HG02970 (cell line): ENCODE data around the gene ABCF1.

Source experiments
- ATAC-seq: cut with Tn5 transposase; IDR thresholded peaks from one replicate; pipeline ENCODE4 v1.9.1; 2021; ENCODE audit warnings: mild to moderate bottlenecking, moderate library complexity, moderate number of reproducible peaks; ENCODE audit not compliant: unreplicated experiment, low FRiP score

Gene ABCF1

GRCh38 chr6:30599625-30600324 is 28.5 kb downstream of the ABCF1 start:
- no peak for ATAC-seq

- ATAC-seq, result no peak
Observed at GRCh38 chr6:30600451-30600961, 29.3 kb downstream of the ABCF1 start.

GRCh38 chr6:30601436-30601814 is 30.2 kb downstream of the ABCF1 start:
- ATAC-seq, result no peak

- ATAC-seq, result no peak
Observed at GRCh38 chr6:30601815-30602641, 30.8 kb downstream of the ABCF1 start.

DNA sequence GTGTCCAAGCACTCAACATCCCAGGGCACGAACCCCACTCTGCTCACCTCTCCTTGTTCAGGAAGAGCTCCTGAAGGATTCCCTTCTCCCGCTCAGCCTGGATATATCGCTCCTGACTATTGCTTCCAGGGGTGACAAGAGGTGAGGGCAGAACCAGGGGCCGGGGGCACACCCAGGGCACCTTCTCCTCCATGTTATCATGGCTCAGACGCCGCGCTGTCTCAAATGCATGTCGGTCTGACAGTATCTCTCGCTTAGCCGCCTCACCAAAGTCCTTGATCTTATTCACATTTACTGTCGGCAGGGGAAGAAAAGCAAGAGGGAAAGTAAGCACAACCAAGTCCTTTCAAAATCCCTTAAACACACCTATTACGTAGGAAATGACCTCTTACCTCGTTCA is 32.7 kb downstream of the ABCF1 start:
- ATAC-seq, result no peak

DNA sequence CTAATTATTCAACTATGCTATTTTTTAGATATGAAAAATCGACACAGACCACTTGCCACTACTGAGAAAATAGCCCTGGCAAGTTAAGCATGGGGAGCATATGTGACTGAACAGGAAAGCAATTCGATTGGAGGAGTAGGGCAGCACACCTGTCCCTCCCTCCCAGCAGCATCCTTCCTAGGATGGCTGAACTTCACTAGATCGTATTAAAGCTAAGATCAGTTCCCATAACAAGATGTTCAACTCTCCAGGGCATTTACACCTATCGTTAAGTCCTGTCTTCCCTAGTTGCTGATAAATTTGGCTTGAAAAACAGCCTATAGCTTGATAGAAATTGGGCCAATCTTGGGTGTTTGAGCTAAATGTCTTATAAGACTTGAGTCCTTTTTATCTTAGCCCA is 38.8 kb downstream of the ABCF1 start:
- ATAC-seq, result no peak

- ATAC-seq, result no peak
Observed at GRCh38 chr6:30611150-30611855, 40.1 kb downstream of the ABCF1 start.

DNA sequence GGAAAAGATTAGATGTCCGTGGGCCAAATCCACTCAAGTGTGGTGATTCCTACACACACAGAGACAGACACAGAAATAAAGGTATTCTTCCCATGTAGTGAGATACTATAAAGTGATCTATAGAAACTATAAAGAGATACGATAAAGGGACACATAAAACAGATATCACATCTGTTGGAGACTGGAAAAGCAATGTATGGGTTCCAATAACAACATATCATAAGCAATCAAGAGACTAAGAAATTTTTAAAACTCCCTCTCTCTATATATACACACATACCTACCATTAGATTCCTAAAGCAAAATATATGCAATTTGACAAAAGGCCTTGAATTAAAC is 40.6 kb downstream of the ABCF1 start:
- no peak for ATAC-seq

DNA sequence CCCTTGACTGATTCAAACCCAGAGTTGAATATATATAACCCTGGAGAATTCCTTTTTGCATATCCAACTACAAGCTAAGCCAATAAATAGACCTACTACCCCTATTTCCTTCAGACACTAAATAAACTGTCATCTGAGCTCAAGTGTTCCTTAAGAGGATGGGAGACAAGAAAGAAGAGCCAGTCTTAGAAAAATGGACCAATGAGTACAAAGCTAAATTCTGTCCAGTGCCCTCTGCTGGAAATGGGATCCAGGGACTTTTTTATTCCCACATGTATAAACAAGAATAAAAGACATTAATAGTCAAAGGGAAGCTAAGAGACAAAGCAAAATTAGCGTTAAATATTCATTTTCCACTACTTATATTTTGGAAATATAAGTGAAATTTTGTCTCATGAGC is 41.0 kb downstream of the ABCF1 start:
- no peak for ATAC-seq

- ATAC-seq, result no peak
Observed at GRCh38 chr6:30612687-30613248, 41.5 kb downstream of the ABCF1 start.

DNA sequence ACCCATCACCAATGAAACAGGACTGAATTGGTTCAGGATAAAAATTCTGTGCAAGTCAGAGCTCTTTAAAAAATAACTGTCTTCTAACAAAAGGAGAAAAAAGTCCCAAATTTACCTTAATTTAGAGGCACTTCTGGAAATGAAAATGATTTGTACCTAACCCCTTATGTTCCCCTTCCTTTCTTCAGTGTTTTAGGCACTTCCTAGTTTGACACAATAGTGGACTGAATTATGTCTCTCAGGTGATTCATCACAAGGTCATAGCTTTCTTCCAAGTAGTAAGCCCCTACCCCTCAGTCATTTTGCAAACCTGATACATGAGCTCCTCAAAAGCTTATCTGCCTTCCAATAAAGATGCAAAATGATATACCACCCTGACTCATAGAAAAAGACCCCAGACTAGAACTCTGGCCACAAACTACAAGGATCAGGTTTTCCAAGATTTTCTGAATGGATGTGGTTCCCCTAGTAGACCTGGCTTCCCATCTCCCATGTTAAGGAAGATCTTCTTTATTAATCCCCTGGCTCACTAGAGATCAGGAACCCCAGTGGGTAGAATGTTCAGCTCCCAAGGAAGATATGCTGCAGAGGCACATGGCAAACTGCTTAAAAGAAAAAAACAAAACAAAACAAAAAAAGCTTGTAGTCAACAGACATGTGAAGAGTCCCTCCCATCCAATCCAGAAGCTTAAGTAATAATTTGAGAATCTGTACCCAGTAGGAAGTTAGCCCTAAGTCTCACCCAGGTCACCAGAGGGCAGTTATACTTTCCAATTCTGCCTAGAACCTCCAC is 42.2 kb downstream of the ABCF1 start:
- no peak for ATAC-seq

DNA sequence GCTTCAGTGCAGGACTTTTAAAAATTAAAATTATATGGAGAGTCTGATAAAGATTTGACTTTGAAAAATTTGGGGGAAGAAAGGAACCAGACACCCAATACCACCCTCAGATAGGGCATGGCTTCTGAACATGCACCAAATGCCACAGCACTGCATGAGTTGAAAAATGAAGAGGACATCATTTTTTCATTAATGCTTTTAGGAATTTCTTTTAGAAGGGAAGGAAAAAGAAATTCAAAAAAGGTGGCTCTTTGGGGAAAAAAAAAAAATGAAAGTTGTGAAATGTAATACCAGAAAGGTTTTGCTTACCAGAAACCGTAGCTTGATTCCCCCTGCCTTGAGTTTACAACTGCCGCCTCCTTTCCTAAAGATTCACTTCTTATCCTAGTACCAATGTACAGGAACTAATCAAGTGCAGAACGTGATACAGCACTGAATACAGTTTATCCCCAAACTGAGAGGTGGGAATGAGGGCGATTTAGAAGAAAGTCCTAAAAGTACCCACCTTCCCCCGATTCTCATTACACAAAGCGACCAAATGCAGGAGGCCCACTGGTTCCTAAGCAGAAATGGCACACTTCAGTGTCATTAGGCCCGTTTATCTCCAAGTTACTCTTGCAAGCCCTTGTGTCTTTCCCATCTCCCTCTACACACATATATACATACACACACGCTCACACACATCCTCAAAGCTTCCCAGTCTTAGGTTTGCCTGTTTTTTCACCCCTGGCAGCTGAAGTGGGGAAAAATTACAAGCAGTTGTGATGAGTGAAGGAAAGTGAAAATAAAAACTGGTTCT is 43.0 kb downstream of the ABCF1 start:
- no peak for ATAC-seq

DNA sequence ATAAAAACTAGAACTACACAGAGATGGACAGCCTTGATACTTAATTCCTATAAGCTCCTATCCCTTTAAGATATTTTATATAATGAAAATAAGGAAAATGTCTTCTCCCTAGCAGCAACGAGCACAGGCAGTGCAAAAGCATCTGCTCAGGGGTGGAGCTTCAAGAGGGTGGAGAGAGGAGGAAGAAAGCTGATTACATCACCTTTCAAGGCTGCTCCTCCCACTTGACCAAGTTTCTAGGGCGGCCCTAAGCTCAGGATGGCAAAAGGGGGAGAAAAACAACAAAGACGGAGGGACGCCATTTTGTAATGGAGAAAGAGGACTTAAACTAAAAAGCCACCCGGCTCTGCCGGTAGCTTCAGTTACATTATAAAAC is 43.6 kb downstream of the ABCF1 start:
- ATAC-seq, result peak; percentile 26

DNA sequence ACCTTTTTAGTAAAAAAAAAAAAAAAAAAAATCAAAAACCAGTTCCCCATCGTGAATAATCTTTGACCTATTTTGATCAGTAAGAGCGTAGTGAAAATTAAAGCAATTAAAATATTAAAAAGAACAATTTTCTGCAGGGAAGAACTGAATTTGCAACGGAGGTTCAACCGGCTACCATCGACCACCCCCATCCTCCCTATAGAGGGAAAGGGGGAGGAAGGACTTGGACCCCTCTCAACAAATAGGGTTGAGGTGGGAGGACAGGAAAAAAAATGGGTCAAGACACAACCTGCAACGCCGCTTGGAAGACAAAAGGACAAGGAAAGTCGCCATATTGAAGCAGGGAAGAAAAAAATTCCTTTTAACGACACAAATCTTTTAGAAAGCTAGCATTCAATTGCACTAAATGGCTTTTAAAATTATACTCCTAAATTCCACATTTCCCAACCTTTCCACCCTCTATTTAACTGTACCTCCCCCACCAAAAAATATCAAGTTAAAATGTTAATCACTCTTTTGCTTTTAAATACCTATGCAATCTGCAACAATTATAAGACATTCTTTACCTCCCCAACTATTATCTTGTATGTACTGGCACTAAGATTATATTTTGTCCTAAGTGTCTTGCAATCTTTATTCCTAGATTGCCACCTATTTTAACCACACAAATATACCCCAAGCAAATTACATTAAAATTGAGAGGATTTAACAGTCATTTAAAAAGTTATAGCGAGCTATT is 44.1 kb downstream of the ABCF1 start:
- no peak for ATAC-seq

GRCh38 chr6:30615958-30616810 is 44.9 kb downstream of the ABCF1 start:
- ATAC-seq, result no peak

DNA sequence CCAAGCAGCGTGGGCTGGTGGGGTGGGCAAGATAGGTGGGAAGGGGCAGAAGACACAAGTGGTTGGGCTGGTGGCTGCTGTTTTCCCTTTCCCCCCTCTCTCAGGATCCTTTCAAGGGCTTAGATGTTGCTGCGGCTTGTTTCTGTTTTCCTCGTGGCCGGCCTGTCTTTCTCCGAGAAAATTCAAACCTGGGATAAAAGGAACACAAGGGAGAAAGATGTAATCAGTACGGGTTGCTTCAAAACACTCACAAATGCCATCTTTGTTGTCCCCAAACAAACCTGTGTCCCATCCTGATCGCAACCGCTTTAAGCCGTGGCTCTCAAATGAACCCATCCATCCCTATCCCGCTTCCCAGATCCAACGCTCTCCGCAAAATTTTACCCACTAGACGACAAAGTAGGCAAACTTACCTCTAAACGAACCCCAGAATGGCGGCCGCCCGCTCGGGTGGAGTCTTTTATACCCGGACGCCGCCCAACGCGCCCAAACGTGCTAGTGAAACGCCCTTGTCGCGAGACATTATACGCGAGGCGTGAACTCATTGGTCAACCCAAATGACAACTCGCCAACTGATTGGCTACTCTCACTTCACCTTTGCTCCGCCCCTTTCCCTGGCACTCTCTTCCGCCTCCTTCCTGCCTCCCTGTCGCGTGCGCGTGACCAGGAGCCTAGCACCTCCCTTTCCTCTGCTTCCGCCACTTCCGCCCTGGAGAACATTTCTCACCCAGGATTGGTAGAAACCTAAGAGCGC is 45.7 kb downstream of the ABCF1 start, which contains the start of gene PPP1R10:
PPP1R10 (minus strand) TSS at position 433 of the 754 bp plus-strand sequence. CDS start 7,299 bp downstream, outside the sequence.
- ATAC-seq, result peak; percentile 81
